ENCODE measurements around the gene TRAF7.

The TRAF7 gene

GRCh38 chr16:2205104-2205966 lies 49.8 kb downstream of the TRAF7 start, which contains the start of gene MLST8:
Gene MLST8, plus strand, starts transcription at chr16:2205454. Its CDS starts 632 bp downstream, at chr16:2206086.
- DNase-seq = peak; percentile 87

DNA sequence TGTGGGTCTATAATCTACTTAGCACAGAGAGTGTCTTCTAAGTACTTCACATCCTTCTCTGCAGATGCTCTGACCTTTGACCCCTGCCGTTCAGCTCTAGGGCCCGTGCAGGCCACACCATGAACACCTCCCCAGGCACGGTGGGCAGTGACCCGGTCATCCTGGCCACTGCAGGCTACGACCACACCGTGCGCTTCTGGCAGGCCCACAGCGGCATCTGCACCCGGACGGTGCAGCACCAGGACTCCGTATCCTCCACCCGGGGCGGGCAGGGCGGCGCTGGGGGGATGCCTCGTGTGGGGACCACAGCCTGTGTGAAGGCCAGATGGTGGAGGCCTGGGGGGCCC lies 50.4 kb downstream of the TRAF7 start:
- no peak for DNase-seq

DNA sequence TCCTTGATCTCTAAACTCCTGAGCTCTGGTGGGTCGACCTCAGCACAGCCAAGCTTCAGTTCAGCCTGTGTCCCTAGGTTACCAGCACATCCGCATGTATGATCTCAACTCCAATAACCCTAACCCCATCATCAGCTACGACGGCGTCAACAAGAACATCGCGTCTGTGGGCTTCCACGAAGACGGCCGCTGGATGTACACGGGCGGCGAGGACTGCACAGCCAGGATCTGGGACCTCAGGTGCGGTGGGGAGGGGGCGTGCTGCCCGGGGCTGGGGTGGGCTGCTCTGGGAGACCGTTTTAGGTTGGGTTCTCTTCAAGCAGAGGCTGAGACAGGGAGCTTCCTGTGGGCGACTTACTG lies 50.8 kb downstream of the TRAF7 start:
- no peak for DNase-seq

- no peak for DNase-seq
These were observed 51.3 kb downstream of the TRAF7 start for GRCh38 chr16:2206780-2207433.

DNA sequence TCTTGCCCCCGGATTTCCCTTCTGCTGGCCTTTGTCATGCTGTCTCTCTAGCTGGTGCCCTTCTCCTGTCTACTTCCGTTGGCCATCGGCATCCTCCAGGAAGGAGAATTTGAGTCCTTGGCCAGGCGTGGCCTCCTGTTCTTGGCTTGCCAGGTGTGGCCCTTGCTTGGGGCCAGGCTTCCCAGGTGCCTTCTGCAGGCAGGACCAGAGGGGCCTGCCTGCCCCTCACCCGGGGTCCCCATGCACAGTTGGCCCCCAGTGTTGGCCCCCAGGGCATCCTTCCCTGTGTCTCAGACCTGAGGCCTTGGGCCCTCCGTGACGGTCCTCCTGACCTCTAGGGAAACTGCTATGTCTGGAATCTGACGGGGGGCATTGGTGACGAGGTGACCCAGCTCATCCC lies 52.3 kb downstream of the TRAF7 start:
- no peak for DNase-seq

DNA sequence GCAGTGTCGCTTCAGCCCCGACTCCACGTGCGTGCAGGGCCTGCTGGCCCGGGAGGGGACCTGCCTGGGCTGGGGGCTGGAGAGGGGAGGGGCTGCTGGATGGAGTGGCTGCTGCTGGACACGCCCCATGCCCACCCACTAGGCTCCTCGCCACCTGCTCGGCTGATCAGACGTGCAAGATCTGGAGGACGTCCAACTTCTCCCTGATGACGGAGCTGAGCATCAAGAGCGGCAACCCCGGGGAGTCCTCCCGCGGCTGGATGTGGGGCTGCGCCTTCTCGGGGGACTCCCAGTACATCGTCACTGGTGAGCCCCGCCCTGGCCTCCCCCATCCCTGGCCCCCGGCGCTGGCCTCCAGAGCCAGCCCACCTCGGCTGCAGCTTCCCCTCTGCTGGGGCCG lies 52.7 kb downstream of the TRAF7 start:
- DNase-seq = no peak

DNA sequence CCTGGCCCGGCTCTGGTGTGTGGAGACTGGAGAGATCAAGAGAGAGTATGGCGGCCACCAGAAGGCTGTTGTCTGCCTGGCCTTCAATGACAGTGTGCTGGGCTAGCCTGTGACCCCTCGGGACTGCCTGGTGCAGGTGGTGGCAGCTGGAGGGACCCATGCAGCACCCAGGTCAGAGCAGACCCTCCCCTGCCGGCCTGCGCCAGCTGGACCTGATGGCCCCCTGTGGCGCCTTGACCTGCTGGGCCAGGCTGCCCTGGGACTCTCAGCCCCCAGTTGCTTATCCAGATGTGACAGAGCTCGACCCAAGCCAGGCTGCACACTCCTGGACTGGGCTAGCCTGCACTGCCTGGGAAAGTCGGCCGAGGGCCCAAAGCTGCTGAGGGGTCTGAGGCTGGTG lies 53.2 kb downstream of the TRAF7 start:
- no peak for DNase-seq

DNA sequence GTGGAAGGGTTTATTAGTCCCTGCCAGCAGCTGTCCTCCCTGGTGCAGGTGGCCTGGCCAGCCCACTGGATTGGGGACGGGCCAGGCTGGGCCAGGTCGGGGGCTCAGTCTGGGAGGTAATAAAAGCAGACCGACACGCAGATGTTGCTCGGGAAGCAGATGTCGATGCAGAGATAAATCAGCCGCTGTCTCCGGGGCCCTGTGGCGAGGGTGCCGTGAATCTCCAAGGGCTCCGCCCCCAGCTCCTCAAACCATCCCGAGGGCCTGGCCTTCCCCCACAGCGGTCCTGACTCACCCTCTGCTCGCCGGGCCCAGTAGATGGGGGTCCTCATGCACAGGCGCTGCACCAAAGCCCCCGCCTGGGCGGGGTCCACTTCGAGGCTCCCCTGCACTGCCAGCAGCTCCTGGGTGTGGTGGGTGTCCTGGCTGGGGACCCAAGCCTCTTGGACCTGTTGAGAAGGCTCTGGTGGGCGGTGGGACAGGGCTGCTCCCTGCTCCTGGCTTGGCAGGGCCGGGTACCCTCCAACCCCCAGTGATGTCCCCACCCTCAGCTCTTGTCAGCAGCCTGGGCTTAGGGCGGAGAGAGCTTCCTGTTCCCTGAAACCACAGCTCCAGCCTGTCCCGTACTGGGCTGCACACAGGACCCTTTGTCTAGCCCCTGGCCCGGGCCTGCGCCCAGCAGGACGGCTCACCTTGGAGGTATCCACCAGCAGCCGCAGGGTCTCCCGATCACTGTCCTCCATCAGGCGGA lies 53.9 kb downstream of the TRAF7 start:
- no peak for DNase-seq

GRCh38 chr16:2210009-2210332 lies 54.4 kb downstream of the TRAF7 start:
- no peak for DNase-seq

GRCh38 chr16:2210386-2211365 lies 55.1 kb downstream of the TRAF7 start, which contains the start of gene BRICD5:
Gene BRICD5, minus strand, starts transcription at chr16:2210863. Its CDS starts 30 bp downstream, at chr16:2210833.
- DNase-seq = no peak

GRCh38 chr16:2211923-2212347 lies 56.4 kb downstream of the TRAF7 start:
- DNase-seq = no peak

- DNase-seq = no peak
These were observed 57.1 kb downstream of the TRAF7 start for GRCh38 chr16:2212362-2213324.

DNA sequence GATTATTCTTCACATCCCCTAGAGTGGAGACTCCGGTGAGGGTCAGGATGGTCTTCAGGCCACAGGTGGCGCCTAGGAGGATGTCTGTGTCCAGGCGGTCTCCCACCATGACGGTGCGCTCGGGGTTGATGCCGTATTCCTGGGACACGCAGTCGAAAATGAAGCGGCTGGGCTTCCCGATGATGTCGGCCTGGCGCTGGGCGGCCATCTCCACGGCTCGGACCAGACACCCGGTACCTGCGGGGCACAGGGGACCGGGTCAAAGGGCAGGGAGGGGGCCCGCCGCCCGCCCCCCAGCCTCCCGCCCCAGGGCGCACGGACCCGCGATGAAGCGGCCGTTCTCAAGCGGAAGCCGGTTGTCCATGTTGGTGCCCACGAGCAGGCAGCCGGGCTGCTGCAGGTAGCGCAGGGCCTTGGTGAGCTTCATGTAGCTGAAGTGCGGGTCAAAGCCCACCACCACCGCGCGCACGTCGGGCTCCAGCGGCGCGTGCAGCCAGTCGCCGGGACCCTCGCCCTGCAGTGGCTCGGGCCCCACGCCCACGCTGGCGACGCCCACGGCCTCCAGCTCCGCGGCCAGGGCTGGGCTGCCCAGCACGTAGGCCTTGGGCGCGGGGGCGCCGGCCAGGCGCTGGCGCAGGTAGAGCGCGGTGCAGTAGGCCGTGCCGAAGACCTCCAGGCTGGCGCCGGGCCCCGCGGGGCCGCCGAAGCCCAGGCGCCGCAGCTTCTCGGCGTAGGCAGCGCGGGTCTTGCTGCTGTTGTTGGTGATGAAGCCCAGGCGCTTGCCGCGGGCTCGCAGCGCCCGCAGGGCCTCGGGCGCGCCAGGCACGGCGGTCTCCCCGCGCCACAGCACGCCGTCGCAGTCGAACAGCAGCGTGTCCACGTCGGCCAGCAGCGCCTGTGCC lies 58.5 kb downstream of the TRAF7 start:
- no peak for DNase-seq

- DNase-seq = no peak
These were observed 59.1 kb downstream of the TRAF7 start, which contains the start of gene PGP for GRCh38 chr16:2214719-2214968. Gene PGP, minus strand, starts transcription at chr16:2214840. Its CDS starts 63 bp downstream, at chr16:2214777.

DNA sequence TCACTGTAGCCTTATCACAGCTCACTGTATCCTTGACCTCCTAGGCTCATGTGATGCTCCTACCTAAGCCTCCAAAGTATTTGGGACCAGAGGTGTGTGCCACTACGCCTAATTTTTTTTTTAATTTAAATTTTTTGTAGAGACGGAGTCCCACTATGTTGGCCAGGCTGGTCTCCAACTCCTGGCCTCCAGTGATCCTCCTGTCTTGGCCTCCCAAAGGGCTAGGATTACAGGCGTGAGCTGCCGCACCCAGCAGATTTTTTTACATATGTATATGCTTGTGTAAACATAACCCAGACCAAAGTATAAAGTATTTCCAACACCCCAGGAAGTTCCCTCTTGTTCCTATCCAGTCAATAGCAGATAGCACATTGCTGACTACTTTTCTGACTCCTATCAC lies 60.7 kb downstream of the TRAF7 start:
- DNase-seq = no peak

GRCh38 chr16:2223221-2223941 lies 67.8 kb downstream of the TRAF7 start, which contains the start of gene E4F1:
Gene E4F1, plus strand, starts transcription at chr16:2223591. Its CDS starts 23 bp downstream, at chr16:2223614.
- DNase-seq = peak; percentile 99

GRCh38 chr16:2223942-2224486 lies 68.4 kb downstream of the TRAF7 start:
- peak; percentile 66 for DNase-seq

- no peak for DNase-seq
These were observed 70.7 kb downstream of the TRAF7 start for GRCh38 chr16:2226245-2226793.

DNA sequence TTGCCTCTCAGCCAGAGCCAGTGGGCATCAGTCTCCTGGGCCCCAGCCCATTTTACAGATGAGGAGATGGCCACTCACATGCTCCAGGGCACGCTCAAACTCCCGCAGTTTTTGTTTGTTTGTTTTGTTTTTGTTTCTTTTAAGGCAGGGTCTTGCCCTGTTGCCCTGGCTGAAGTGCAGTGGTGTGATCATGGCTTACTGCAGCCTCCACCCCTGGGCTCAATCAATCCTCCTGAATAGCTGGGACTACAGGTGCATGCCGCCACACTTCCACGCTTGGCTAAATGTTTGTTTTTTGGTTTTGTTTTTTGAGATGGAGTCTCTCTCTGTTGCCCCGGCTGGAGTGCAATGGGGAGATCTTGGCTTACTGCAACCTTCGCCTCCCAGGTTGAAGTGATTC lies 71.3 kb downstream of the TRAF7 start:
- no peak for DNase-seq

Data from hematopoietic multipotent progenitor cell treated with erythropoietin and hydrocortisone succinate and interleukin-3 and kit ligand, for 8 days (in vitro differentiated cells).